Mammary epithelial cell (primary cell): Measurements from ENCODE around the gene VSIR.

Experiments
- CTCF ChIP-seq, 2 donors: IDR thresholded peaks in 1 of 2; conservative IDR thresholded peaks in 1 of 2; 2 replicates each; pipeline ENCODE4 v1.5.1; 2011 to 2012; ENCODE audit warnings: inconsistent platforms in 2 of 2, low read length in 2 of 2, mild to moderate bottlenecking in 2 of 2, control low read depth in 1 of 2, low read depth in 1 of 2; ENCODE audit not compliant: insufficient read depth in 1 of 2; ENCODE audit errors: extremely low read depth in 1 of 2
- EZH2 ChIP-seq: IDR thresholded peaks from 2 replicates; pipeline ENCODE4 v1.6.1; 2012; ENCODE audit warnings: low read length, inconsistent platforms, borderline replicate concordance

GRCh38 chr10:71722849-71723248, 50.5 kb downstream of the VSIR start:
- TF ChIP-seq CTCF (conservative IDR thresholded peaks at IDR 0.05 in 1 of 2, IDR thresholded peaks at IDR 0.05 in 1 of 2; ENCODE audit: extremely low read depth in 1 of 2, insufficient read depth in 1 of 2, low read depth in 1 of 2, low read length in 2 of 2), result no peak
- TF ChIP-seq EZH2, result no peak
